SJSA1 (cell line): Measurements from ENCODE around the gene KIF4B. TPM values are rescaled to one million over a fixed set of nuclear protein-coding genes. Genes with fewer than 3 reads are reported as not detected.
"Not testable (repeated sequence)": the region's sequence is repeated elsewhere in the genome, so short reads cannot be mapped to it uniquely, and the experiment has no call there.

ENCODE experiments used
- DNase-seq, 2 experiments: peaks; one replicate each; pipeline ENCODE4 v3.0.0-alpha.2; 2015 to 2020; ENCODE audit warnings: low spot score in 2 of 2, low read depth in 1 of 2
- H3K27ac ChIP-seq: fragments of 250-450 bp; sonication (Bioruptor Pico); 2 replicates; pipeline ENCODE4 v1.5.1; 2020; ENCODE audit warnings: mild to moderate bottlenecking, moderate library complexity
- H3K27me3 ChIP-seq: fragments of 250-450 bp; sonication (Bioruptor Pico); replicated peaks from 2 replicates; pipeline ENCODE4 v1.5.1; 2020; ENCODE audit warnings: mild to moderate bottlenecking, moderate library complexity
- H3K36me3 ChIP-seq: fragments of 250-450 bp; sonication (Bioruptor Pico); 2 replicates; pipeline ENCODE4 v1.5.1; 2020; ENCODE audit warnings: mild to moderate bottlenecking
- H3K4me1 ChIP-seq: fragments of 250-450 bp; sonication (Bioruptor Pico); replicated peaks from 2 replicates; pipeline ENCODE4 v1.6.1; 2021; ENCODE audit warnings: mild to moderate bottlenecking
- H3K4me3 ChIP-seq: fragments of 250-450 bp; sonication (Bioruptor Pico); 2 replicates; pipeline ENCODE4 v1.5.1; 2020; ENCODE audit warnings: mild to moderate bottlenecking
- H3K9me3 ChIP-seq: fragments of 250-450 bp; sonication (Bioruptor Pico); replicated peaks from 2 replicates; pipeline ENCODE4 v1.5.1; 2020; ENCODE audit warnings: mild to moderate bottlenecking
- total RNA-seq: library from RNA; depleted of rRNA; stranded (reverse); fragments of >200 nt; shearing (Covaris generic); gene quantifications from 2 replicates; pipeline ENCODE4 v1.2.3, GENCODE V29; 2014

The KIF4B gene
- total RNA-seq, 1 experiment from 2014 or later, result not detected

GRCh38 chr5:154993461-154993860 is 20.1 kb upstream of the KIF4B start:
- DNase-seq, result no peak
- Histone ChIP-seq H3K4me3 (no peak overlapping the region), H3K36me3 (no peaks in the 10 kb centered on the region), H3K9me3 (no peaks in the 10 kb centered on the region), H3K27ac (no peak overlapping the region), H3K27me3 (0 out of 2 replicates have a peak, but pooled peaks cover 3% of the 10 kb centered on the region), H3K4me1 (no peaks in the 10 kb centered on the region)

GRCh38 chr5:154995679-154996078 is 17.9 kb upstream of the KIF4B start:
- no peaks in the 10 kb centered on the region for H3K36me3 ChIP-seq
- H3K9me3 ChIP-seq, result no peaks in the 10 kb centered on the region
- H3K4me3 ChIP-seq, result no peak overlapping the region
- no peak overlapping the region for H3K27ac ChIP-seq
- H3K27me3 ChIP-seq, result 0 out of 2 replicates have a peak, but pooled peaks cover 3% of the 10 kb centered on the region
- no peak for DNase-seq
- H3K4me1 ChIP-seq, result no peaks in the 10 kb centered on the region

GRCh38 chr5:154997746-154998145 is 15.8 kb upstream of the KIF4B start:
- Histone ChIP-seq H3K4me1 (no peaks in the 10 kb centered on the region), H3K4me3 (no peak overlapping the region), H3K36me3 (no peaks in the 10 kb centered on the region), H3K9me3 (no peaks in the 10 kb centered on the region), H3K27ac (no peak overlapping the region), H3K27me3 (no peaks in the 10 kb centered on the region)
- DNase-seq, result no peak

GRCh38 chr5:154999865-155000264 is 13.7 kb upstream of the KIF4B start:
- H3K4me1 ChIP-seq, result no peaks in the 10 kb centered on the region
- DNase-seq, result no peak
- H3K27ac ChIP-seq, result no peak overlapping the region
- no peaks in the 10 kb centered on the region for H3K36me3 ChIP-seq
- H3K27me3 ChIP-seq, result no peaks in the 10 kb centered on the region
- H3K9me3 ChIP-seq, result no peaks in the 10 kb centered on the region
- no peak overlapping the region for H3K4me3 ChIP-seq

GRCh38 chr5:155001523-155001922 is 12.0 kb upstream of the KIF4B start:
- Histone ChIP-seq H3K27ac (no peak overlapping the region), H3K27me3 (0 out of 2 replicates have a peak, but pooled peaks cover 3% of the 10 kb centered on the region), H3K9me3 (no peaks in the 10 kb centered on the region), H3K36me3 (no peaks in the 10 kb centered on the region), H3K4me1 (no peaks in the 10 kb centered on the region), H3K4me3 (no peak overlapping the region)
- DNase-seq, result no peak

- H3K27ac ChIP-seq, H3K4me3 ChIP-seq, H3K36me3 ChIP-seq, H3K9me3 ChIP-seq, DNase-seq, H3K27me3 ChIP-seq, H3K4me1 ChIP-seq: not testable (repeated sequence)
Observed at GRCh38 chr5:155002722-155003121, 10.8 kb upstream of the KIF4B start.

- Histone ChIP-seq H3K9me3 (no peaks in the 10 kb centered on the region), H3K27me3 (0 out of 2 replicates have a peak, but pooled peaks cover 3% of the 10 kb centered on the region), H3K4me3 (no peak overlapping the region), H3K36me3 (no peaks in the 10 kb centered on the region), H3K27ac (no peak overlapping the region), H3K4me1 (no peaks in the 10 kb centered on the region)
- DNase-seq, result peak in 1 of 2 experiments; percentile 19
Observed at GRCh38 chr5:155004138-155004744, 9.3 kb upstream of the KIF4B start.

- H3K4me3 ChIP-seq, H3K4me1 ChIP-seq, H3K36me3 ChIP-seq, H3K9me3 ChIP-seq, H3K27me3 ChIP-seq, H3K27ac ChIP-seq, DNase-seq: not testable (repeated sequence)
Observed at GRCh38 chr5:155006265-155006664, 7.3 kb upstream of the KIF4B start.

- H3K27ac ChIP-seq, result no peak overlapping the region
- 0 out of 2 replicates have a peak, but pooled peaks cover 6% of the 10 kb centered on the region for H3K27me3 ChIP-seq
- no peaks in the 10 kb centered on the region for H3K4me1 ChIP-seq
- no peaks in the 10 kb centered on the region for H3K36me3 ChIP-seq
- no peak overlapping the region for H3K4me3 ChIP-seq
- no peak for DNase-seq
- no peaks in the 10 kb centered on the region for H3K9me3 ChIP-seq
Observed at GRCh38 chr5:155008669-155009068, 4.9 kb upstream of the KIF4B start.

- no peaks in the 10 kb centered on the region for H3K36me3 ChIP-seq
- no peak overlapping the region for H3K4me3 ChIP-seq
- H3K27ac ChIP-seq, result no peak overlapping the region
- H3K4me1 ChIP-seq, result no peaks in the 10 kb centered on the region
- no peaks in the 10 kb centered on the region for H3K9me3 ChIP-seq
- 0 out of 2 replicates have a peak, but pooled peaks cover 4% of the 10 kb centered on the region for H3K27me3 ChIP-seq
- no peak for DNase-seq
Observed at GRCh38 chr5:155010881-155011280, 2.7 kb upstream of the KIF4B start.

GRCh38 chr5:155015239-155015638 is 1.7 kb downstream of the KIF4B start:
- H3K36me3 ChIP-seq, result no peaks in the 10 kb centered on the region
- DNase-seq, result no peak
- H3K27ac ChIP-seq, result no peak overlapping the region
- no peaks in the 10 kb centered on the region for H3K4me1 ChIP-seq
- H3K9me3 ChIP-seq, result no peaks in the 10 kb centered on the region
- H3K27me3 ChIP-seq, result 0 out of 2 replicates have a peak, but pooled peaks cover 4% of the 10 kb centered on the region
- no peak overlapping the region for H3K4me3 ChIP-seq

GRCh38 chr5:155017610-155018009 is 4.1 kb downstream of the KIF4B start:
- DNase-seq, result no peak
- no peak overlapping the region for H3K27ac ChIP-seq
- H3K36me3 ChIP-seq, result no peaks in the 10 kb centered on the region
- H3K9me3 ChIP-seq, result no peaks in the 10 kb centered on the region
- 0 out of 2 replicates have a peak, but pooled peaks cover 2% of the 10 kb centered on the region for H3K27me3 ChIP-seq
- no peak overlapping the region for H3K4me3 ChIP-seq
- no peaks in the 10 kb centered on the region for H3K4me1 ChIP-seq

- DNase-seq, result no peak
- no peaks in the 10 kb centered on the region for H3K4me1 ChIP-seq
Observed at GRCh38 chr5:155019601-155020226, 6.2 kb downstream of the KIF4B start.

GRCh38 chr5:155021842-155022241 is 8.3 kb downstream of the KIF4B start:
- DNase-seq, result no peak
- H3K36me3 ChIP-seq, result no peaks in the 10 kb centered on the region
- H3K4me1 ChIP-seq, result no peaks in the 10 kb centered on the region
- no peak overlapping the region for H3K27ac ChIP-seq
- 0 out of 2 replicates have a peak, but pooled peaks cover 2% of the 10 kb centered on the region for H3K27me3 ChIP-seq
- no peak overlapping the region for H3K4me3 ChIP-seq
- H3K9me3 ChIP-seq, result no peaks in the 10 kb centered on the region

More at GRCh38 chr5:155019601-155020226, 6.2 kb downstream of the KIF4B start:
- Histone ChIP-seq H3K36me3 (no peaks in the 10 kb centered on the region), H3K4me3 (no peak overlapping the region), H3K27ac (no peak overlapping the region), H3K27me3 (0 out of 2 replicates have a peak, but pooled peaks cover 2% of the 10 kb centered on the region), H3K9me3 (no peaks in the 10 kb centered on the region)
